ENCODE data around the gene IL7R. TPM values are rescaled to one million over a fixed set of nuclear protein-coding genes. Genes with fewer than 3 reads are reported as not detected.

Gene IL7R
- total RNA-seq, 1 experiment from 2014 or later, result 0.26 TPM

GRCh38 chr5:35876454-35876853 is 19.8 kb downstream of the IL7R start:
- ChIA-PET POLR2A (no interaction called here), CTCF (interaction anchor here (0.6 kb wide), 1 partner anchor 1895 kb away, joined by 4 read pairs; no protein-coding TSS in a partner anchor)
- H3K4me1 Mint-ChIP-seq (ENCODE audit: insufficient read depth, unreplicated experiment), result peaks cover 14% of the 10 kb centered on the region
- H3K36me3 Mint-ChIP-seq (ENCODE audit: insufficient read depth, unreplicated experiment), result no peaks in the 10 kb centered on the region
- no peaks in the 10 kb centered on the region for H3K9me3 Mint-ChIP-seq (ENCODE audit: unreplicated experiment)
- TF ChIP-seq CTCF (IDR thresholded peaks at IDR 0.05; ENCODE audit: unreplicated experiment), result no peak
- H3K27ac Mint-ChIP-seq (ENCODE audit: low read depth, unreplicated experiment), result no peak overlapping the region
- DNase-seq (ENCODE audit: unreplicated experiment), result no peak
- intact Hi-C loops (cut with micrococcal nuclease), result no loop called here
- no TSS peak for BruUV-seq (replicated peaks)
- no peak overlapping the region for H3K4me3 Mint-ChIP-seq (ENCODE audit: unreplicated experiment)
- no peaks in the 10 kb centered on the region for H3K27me3 Mint-ChIP-seq (ENCODE audit: insufficient read depth, unreplicated experiment)

GRCh38 chr5:35876922-35877321 is 20.2 kb downstream of the IL7R start:
- peak; percentile 56 for DNase-seq (ENCODE audit: unreplicated experiment)
- intact Hi-C loops (cut with micrococcal nuclease), result no loop called here
- peaks cover 14% of the 10 kb centered on the region for H3K4me1 Mint-ChIP-seq (ENCODE audit: insufficient read depth, unreplicated experiment)
- no peak overlapping the region for H3K27ac Mint-ChIP-seq (ENCODE audit: low read depth, unreplicated experiment)
- H3K36me3 Mint-ChIP-seq (ENCODE audit: insufficient read depth, unreplicated experiment), result no peaks in the 10 kb centered on the region
- peak overlapping the region; percentile 12 for H3K4me3 Mint-ChIP-seq (ENCODE audit: unreplicated experiment)
- no peaks in the 10 kb centered on the region for H3K27me3 Mint-ChIP-seq (ENCODE audit: insufficient read depth, unreplicated experiment)
- no peaks in the 10 kb centered on the region for H3K9me3 Mint-ChIP-seq (ENCODE audit: unreplicated experiment)
- no peak for TF ChIP-seq CTCF (IDR thresholded peaks at IDR 0.05; ENCODE audit: unreplicated experiment)
- POLR2A ChIA-PET, result no interaction called here
- BruUV-seq (replicated peaks), result no TSS peak
- CTCF ChIA-PET, result no interaction called here

GRCh38 chr5:35877655-35878054 is 21.0 kb downstream of the IL7R start:
- no peak overlapping the region for H3K27ac Mint-ChIP-seq (ENCODE audit: low read depth, unreplicated experiment)
- no TSS peak for BruUV-seq (replicated peaks)
- ChIA-PET CTCF (no interaction called here), POLR2A (no interaction called here)
- no peak for TF ChIP-seq CTCF (IDR thresholded peaks at IDR 0.05; ENCODE audit: unreplicated experiment)
- H3K9me3 Mint-ChIP-seq (ENCODE audit: unreplicated experiment), result no peaks in the 10 kb centered on the region
- H3K36me3 Mint-ChIP-seq (ENCODE audit: insufficient read depth, unreplicated experiment), result no peaks in the 10 kb centered on the region
- H3K4me3 Mint-ChIP-seq (ENCODE audit: unreplicated experiment), result no peak overlapping the region
- no peak for DNase-seq (ENCODE audit: unreplicated experiment)
- intact Hi-C loops (cut with micrococcal nuclease), result no loop called here
- H3K27me3 Mint-ChIP-seq (ENCODE audit: insufficient read depth, unreplicated experiment), result no peaks in the 10 kb centered on the region
- H3K4me1 Mint-ChIP-seq (ENCODE audit: insufficient read depth, unreplicated experiment), result peaks cover 14% of the 10 kb centered on the region

- BruUV-seq (replicated peaks), result no TSS peak
- no peaks in the 10 kb centered on the region for H3K9me3 Mint-ChIP-seq (ENCODE audit: unreplicated experiment)
- H3K36me3 Mint-ChIP-seq (ENCODE audit: insufficient read depth, unreplicated experiment), result no peaks in the 10 kb centered on the region
Measured at GRCh38 chr5:35878079-35878478, 21.4 kb downstream of the IL7R start.

More at GRCh38 chr5:35878079-35878478, 21.4 kb downstream of the IL7R start:
- no peak overlapping the region for H3K27ac Mint-ChIP-seq (ENCODE audit: low read depth, unreplicated experiment)
- intact Hi-C loops (cut with micrococcal nuclease), result no loop called here
- no peaks in the 10 kb centered on the region for H3K27me3 Mint-ChIP-seq (ENCODE audit: insufficient read depth, unreplicated experiment)
- H3K4me1 Mint-ChIP-seq (ENCODE audit: insufficient read depth, unreplicated experiment), result peaks cover 15% of the 10 kb centered on the region
- CTCF ChIA-PET, result interaction anchor here (1.0 kb wide), 1 partner anchor 73 kb away, joined by 3 read pairs; no protein-coding TSS in a partner anchor
- POLR2A ChIA-PET, result no interaction called here
- no peak for DNase-seq (ENCODE audit: unreplicated experiment)
- TF ChIP-seq CTCF (IDR thresholded peaks at IDR 0.05; ENCODE audit: unreplicated experiment), result no peak
- no peak overlapping the region for H3K4me3 Mint-ChIP-seq (ENCODE audit: unreplicated experiment)

Measured in MCF 10A (cell line).